ENCODE results near the gene TRMT2A.

GRCh38 chr22:20062043-20062765 lies 54.8 kb downstream of the TRMT2A start:
- no peak for TF ChIP-seq KDM1A (IDR thresholded peaks at IDR 0.05; ENCODE audit: borderline replicate concordance, low read length)
- no peak for TF ChIP-seq POLR2A (IDR thresholded peaks at IDR 0.05; ENCODE audit: control extremely low read depth in 1 of 2, low read depth in 2 of 2, low read length in 2 of 2)
- TF ChIP-seq SP4 (IDR thresholded peaks at IDR 0.05; ENCODE audit: low read length): no peak
- no peak for TF ChIP-seq POLR2AphosphoS5 (IDR thresholded peaks at IDR 0.05; ENCODE audit: low read depth, low read length)
- TF ChIP-seq, protein P1, sequence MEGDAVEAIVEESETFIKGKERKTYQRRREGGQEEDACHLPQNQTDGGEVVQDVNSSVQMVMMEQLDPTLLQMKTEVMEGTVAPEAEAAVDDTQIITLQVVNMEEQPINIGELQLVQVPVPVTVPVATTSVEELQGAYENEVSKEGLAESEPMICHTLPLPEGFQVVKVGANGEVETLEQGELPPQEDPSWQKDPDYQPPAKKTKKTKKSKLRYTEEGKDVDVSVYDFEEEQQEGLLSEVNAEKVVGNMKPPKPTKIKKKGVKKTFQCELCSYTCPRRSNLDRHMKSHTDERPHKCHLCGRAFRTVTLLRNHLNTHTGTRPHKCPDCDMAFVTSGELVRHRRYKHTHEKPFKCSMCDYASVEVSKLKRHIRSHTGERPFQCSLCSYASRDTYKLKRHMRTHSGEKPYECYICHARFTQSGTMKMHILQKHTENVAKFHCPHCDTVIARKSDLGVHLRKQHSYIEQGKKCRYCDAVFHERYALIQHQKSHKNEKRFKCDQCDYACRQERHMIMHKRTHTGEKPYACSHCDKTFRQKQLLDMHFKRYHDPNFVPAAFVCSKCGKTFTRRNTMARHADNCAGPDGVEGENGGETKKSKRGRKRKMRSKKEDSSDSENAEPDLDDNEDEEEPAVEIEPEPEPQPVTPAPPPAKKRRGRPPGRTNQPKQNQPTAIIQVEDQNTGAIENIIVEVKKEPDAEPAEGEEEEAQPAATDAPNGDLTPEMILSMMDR (IDR thresholded peaks at IDR 0.05; ENCODE audit: control extremely low read depth in 1 of 3, insufficient read depth in 1 of 3, low read depth in 1 of 3, low read length in 3 of 3): no peak
- no peak for TF ChIP-seq ZNF274 (IDR thresholded peaks at IDR 0.05; ENCODE audit: borderline replicate concordance, extremely low read depth, low read length)
- TF ChIP-seq USF2 (IDR thresholded peaks at IDR 0.05; ENCODE audit: low read length): no peak
- TF ChIP-seq BRCA1 (IDR thresholded peaks at IDR 0.05; ENCODE audit: low read depth, low read length): no peak
- TF ChIP-seq SAP30 (IDR thresholded peaks at IDR 0.05; ENCODE audit: insufficient read depth, insufficient replicate concordance, low read length): no peak
- no peak for TF ChIP-seq BACH1 (IDR thresholded peaks at IDR 0.05; ENCODE audit: low read length)
- TF ChIP-seq RFX5 (IDR thresholded peaks at IDR 0.05; ENCODE audit: borderline replicate concordance, low read depth, low read length): no peak
- no peak for TF ChIP-seq JUN (IDR thresholded peaks at IDR 0.05; ENCODE audit: low read depth, low read length)
- TF ChIP-seq HDAC2 (IDR thresholded peaks at IDR 0.05; ENCODE audit: borderline replicate concordance in 1 of 2, low read depth in 2 of 2, low read length in 2 of 2): no peak
- no peak for TF ChIP-seq SUZ12 (IDR thresholded peaks at IDR 0.05; ENCODE audit: low read length)
